Activated T-cell treated with anti-CD3 and anti-CD28 coated beads, Interleukin-2, amount 50 U/mL, for 1 hour (primary cell): ENCODE measurements around the gene ADD3.

ENCODE experiments used
- DNase-seq: peaks from one replicate; pipeline ENCODE4 v3.0.0-alpha.2; 2020

The ADD3 gene

GRCh38 chr10:110007701-110008517 is at the start of gene ADD3:
Gene ADD3, plus strand, starts transcription at chr10:110007984. Its CDS starts 92,670 bp downstream, at chr10:110100654.
- peak; percentile 92 for DNase-seq

- no peak for DNase-seq
Measured at GRCh38 chr10:109958059-109958458, 49.7 kb upstream of the ADD3 start.

GRCh38 chr10:109959259-109960145 is 48.3 kb upstream of the ADD3 start:
- DNase-seq = no peak

- DNase-seq = no peak
Measured at GRCh38 chr10:109960682-109961081, 47.1 kb upstream of the ADD3 start.

GRCh38 chr10:109961174-109962001 is 46.4 kb upstream of the ADD3 start:
- no peak for DNase-seq

- DNase-seq = no peak
Measured at GRCh38 chr10:109962247-109962646, 45.5 kb upstream of the ADD3 start.

- no peak for DNase-seq
Measured at GRCh38 chr10:109963439-109963838, 44.3 kb upstream of the ADD3 start.

- no peak for DNase-seq
Measured at GRCh38 chr10:109964318-109964717, 43.5 kb upstream of the ADD3 start.

- DNase-seq = no peak
Measured at GRCh38 chr10:109966961-109967738, 40.6 kb upstream of the ADD3 start.

GRCh38 chr10:109967739-109968088 is 40.1 kb upstream of the ADD3 start:
- no peak for DNase-seq

- no peak for DNase-seq
Measured at GRCh38 chr10:109968953-109969759, 38.6 kb upstream of the ADD3 start.

GRCh38 chr10:109969760-109970346 is 37.9 kb upstream of the ADD3 start:
- DNase-seq = no peak

- no peak for DNase-seq
Measured at GRCh38 chr10:109971634-109972033, 36.1 kb upstream of the ADD3 start.

GRCh38 chr10:109972372-109973001 is 35.3 kb upstream of the ADD3 start:
- DNase-seq = no peak

GRCh38 chr10:109973326-109973829 is 34.4 kb upstream of the ADD3 start:
- DNase-seq = no peak

GRCh38 chr10:109974504-109975191 is 33.1 kb upstream of the ADD3 start:
- no peak for DNase-seq

- DNase-seq = no peak
Measured at GRCh38 chr10:109975244-109976190, 32.3 kb upstream of the ADD3 start.

- no peak for DNase-seq
Measured at GRCh38 chr10:109976681-109977080, 31.1 kb upstream of the ADD3 start.
